Ascending aorta (tissue), 2 donors: Measurements from ENCODE around the gene ZBTB18. TPM values are rescaled to one million over a fixed set of nuclear protein-coding genes. Genes with fewer than 3 reads are reported as not detected.

Experiments
- DNase-seq, 2 donors: peaks; one replicate each; pipeline ENCODE4 v3.0.0-alpha.2; 2019; ENCODE audit warnings: low spot score in 2 of 2
- H3K27ac ChIP-seq, 2 donors: fragments of 200-600 bp; sonication (generic); one replicate each; pipeline ENCODE4 v1.5.1; 2016 to 2017; ENCODE audit warnings: mild to moderate bottlenecking in 1 of 2
- H3K27me3 ChIP-seq: fragments of 200-600 bp; sonication (generic); one replicate; pipeline ENCODE4 v1.5.1; 2017
- H3K36me3 ChIP-seq, 2 donors: fragments of 200-600 bp; sonication (generic); one replicate each; pipeline ENCODE4 v1.5.1; 2016
- H3K4me1 ChIP-seq, 2 donors: fragments of 200-600 bp; sonication (generic); one replicate each; pipeline ENCODE4 v1.5.1; 2016 to 2017; ENCODE audit warnings: mild to moderate bottlenecking in 1 of 2
- H3K4me3 ChIP-seq, 2 donors: fragments of 200-600 bp; sonication (generic); one replicate each; pipeline ENCODE4 v1.5.1; 2016 to 2017; ENCODE audit warnings: mild to moderate bottlenecking in 1 of 2
- H3K9me3 ChIP-seq, 2 donors: fragments of 200-600 bp; sonication (generic); one replicate each; pipeline ENCODE4 v1.5.1; 2016
- CTCF ChIP-seq, 3 experiments: fragments of 200-600 bp in 2 of 3; fragments of 450-650 bp in 1 of 3; sonication (generic) in 2 of 3; IDR thresholded peaks; one replicate each; pipeline ENCODE4 v1.5.1; 2016 to 2019; ENCODE audit warnings: antibody characterized with exemption in 3 of 3, mild to moderate bottlenecking in 1 of 3, moderate library complexity in 1 of 3
- intact Hi-C: fragments of 100-400 bp; cut with DNase I; formaldehyde crosslinking; loops from one replicate; pipeline ENCODE4 v1.15.1; 2023
- total RNA-seq: library from RNA; depleted of rRNA; stranded (reverse); fragments of >200 nt; gene quantifications from one replicate; pipeline ENCODE4 v1.1.0, GENCODE V29; 2016

The ZBTB18 gene
- total RNA-seq, 1 donor from 2014 or later: 7.1 TPM

GRCh38 chr1:244028701-244029100 lies 22.4 kb upstream of the ZBTB18 start:
- Histone ChIP-seq H3K36me3 (no peaks in the 10 kb centered on the region), H3K4me3 (no peak overlapping the region), H3K4me1 (peaks cover 0 to 3% of the 10 kb centered on the region in 2 donors), H3K9me3 (no peaks in the 10 kb centered on the region), H3K27me3 (no peaks in the 10 kb centered on the region), H3K27ac (no peak overlapping the region)
- intact Hi-C loops: no loop called here
- no peak for TF ChIP-seq CTCF (IDR thresholded peaks at IDR 0.05)
- no peak for DNase-seq

GRCh38 chr1:244029124-244029523 lies 22.0 kb upstream of the ZBTB18 start:
- no peak for DNase-seq
- Histone ChIP-seq H3K36me3 (no peaks in the 10 kb centered on the region), H3K27ac (no peak overlapping the region), H3K9me3 (no peaks in the 10 kb centered on the region), H3K27me3 (no peaks in the 10 kb centered on the region), H3K4me1 (peaks cover 0 to 3% of the 10 kb centered on the region in 2 donors), H3K4me3 (no peak overlapping the region)
- intact Hi-C loops: no loop called here
- TF ChIP-seq CTCF (IDR thresholded peaks at IDR 0.05): no peak

- H3K9me3 ChIP-seq: no peaks in the 10 kb centered on the region
- H3K36me3 ChIP-seq: no peaks in the 10 kb centered on the region
- intact Hi-C loops: no loop called here
- DNase-seq: no peak
- no peak for TF ChIP-seq CTCF (IDR thresholded peaks at IDR 0.05)
- no peak overlapping the region for H3K27ac ChIP-seq
- H3K4me1 ChIP-seq: peaks cover 0 to 3% of the 10 kb centered on the region in 2 donors
- H3K27me3 ChIP-seq: no peaks in the 10 kb centered on the region
- no peak overlapping the region for H3K4me3 ChIP-seq
Measured at GRCh38 chr1:244030481-244031040, 20.5 kb upstream of the ZBTB18 start.

- intact Hi-C loops: no loop called here
- no peaks in the 10 kb centered on the region for H3K4me1 ChIP-seq
- no peak for TF ChIP-seq CTCF (IDR thresholded peaks at IDR 0.05)
- H3K4me3 ChIP-seq: no peak overlapping the region
- no peaks in the 10 kb centered on the region for H3K27me3 ChIP-seq
- no peak overlapping the region for H3K27ac ChIP-seq
- DNase-seq: no peak
- H3K9me3 ChIP-seq: no peaks in the 10 kb centered on the region
- no peaks in the 10 kb centered on the region for H3K36me3 ChIP-seq
Measured at GRCh38 chr1:244035358-244035757, 15.7 kb upstream of the ZBTB18 start.

- Histone ChIP-seq H3K4me3 (no peak overlapping the region), H3K36me3 (no peaks in the 10 kb centered on the region), H3K27ac (no peak overlapping the region), H3K9me3 (no peaks in the 10 kb centered on the region), H3K4me1 (no peaks in the 10 kb centered on the region), H3K27me3 (no peaks in the 10 kb centered on the region)
- TF ChIP-seq CTCF (IDR thresholded peaks at IDR 0.05): no peak
- intact Hi-C loops: no loop called here
- no peak for DNase-seq
Measured at GRCh38 chr1:244037252-244037651, 13.8 kb upstream of the ZBTB18 start.
